HG03039 (cell line): ENCODE results near the gene SBF2.
"Not testable (repeated sequence)": the region's sequence is repeated elsewhere in the genome, so short reads cannot be mapped to it uniquely, and the experiment has no call there.

Source experiments
- ATAC-seq: cut with Tn5 transposase; IDR thresholded peaks from one replicate; pipeline ENCODE4 v1.9.1; 2021; ENCODE audit warnings: mild to moderate bottlenecking, moderate library complexity; ENCODE audit not compliant: unreplicated experiment

SBF2 gene

DNA sequence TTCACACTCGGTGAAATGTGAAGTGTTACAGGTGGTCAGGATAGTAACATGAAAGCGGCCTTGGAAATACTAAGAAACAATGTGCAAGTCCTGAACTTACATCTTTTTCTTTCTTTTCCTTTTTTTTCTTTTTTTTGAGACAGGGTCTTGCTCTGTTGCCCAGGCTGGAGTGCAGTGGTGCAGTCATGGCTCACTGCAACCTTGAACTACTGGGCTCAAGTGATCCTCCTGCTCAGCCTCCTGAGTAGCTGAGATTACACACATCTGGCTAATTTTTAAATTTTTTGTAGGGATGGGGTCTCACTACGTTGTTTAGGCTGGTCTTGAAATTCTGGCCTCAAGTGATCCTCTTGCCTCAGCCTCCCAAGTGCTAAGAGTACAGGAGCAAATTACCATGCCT, 377.5 kb downstream of the SBF2 start:
- ATAC-seq: no peak

DNA sequence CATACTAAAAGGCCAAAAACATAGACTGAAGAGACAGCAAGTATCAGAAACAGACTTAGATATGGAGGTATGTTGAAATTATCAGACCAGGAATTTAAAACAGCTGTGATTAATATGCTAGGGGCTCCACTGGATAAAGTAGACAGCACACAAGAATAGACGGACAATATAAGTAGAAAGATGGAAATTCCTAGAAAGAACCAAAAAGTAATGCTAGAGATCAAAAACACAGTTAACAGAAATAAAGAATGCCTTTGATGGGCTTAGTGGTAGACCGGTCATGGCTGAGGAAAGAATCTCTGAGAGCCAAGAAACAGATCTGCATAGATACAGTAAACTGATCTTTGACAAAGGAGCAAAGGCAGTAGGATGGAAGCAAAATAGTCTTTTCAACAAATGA, 380.0 kb downstream of the SBF2 start:
- no peak for ATAC-seq

DNA sequence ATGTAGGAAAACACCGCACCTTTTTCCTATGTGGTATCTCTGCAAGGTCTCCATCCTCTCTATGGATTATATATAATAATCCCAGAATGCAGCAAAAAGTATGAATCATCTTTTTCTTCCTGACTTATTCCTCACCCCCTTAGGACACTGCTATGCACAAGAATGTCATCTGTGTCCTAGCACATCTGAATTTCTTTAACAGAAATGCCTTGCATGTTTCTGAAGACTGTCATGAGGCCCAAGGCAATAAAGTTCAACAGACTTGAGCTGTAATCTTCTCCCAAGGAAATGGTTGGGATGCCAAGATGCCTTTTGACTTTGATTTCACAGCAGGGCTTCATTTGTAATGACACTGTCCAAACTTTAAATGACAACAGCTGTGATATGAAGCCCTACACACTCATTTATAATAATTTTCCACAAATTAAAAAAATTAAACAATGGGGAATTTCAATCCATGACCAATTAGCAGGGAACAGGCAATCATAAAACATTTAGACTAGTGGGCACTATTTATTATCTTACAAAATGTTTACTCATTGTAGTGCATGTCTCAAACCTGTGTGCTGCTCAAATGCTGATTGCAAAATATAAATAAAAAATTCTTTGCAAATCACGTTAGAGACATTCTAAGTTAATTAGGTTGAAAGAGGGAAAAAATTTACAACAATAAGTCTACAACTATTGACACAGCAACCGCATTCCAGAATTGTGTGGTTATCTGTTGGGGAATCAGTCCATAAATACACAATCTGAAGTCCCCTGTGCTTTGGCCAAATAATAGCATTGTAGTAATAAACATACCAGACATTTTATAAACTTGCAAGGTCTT, 387.8 kb downstream of the SBF2 start:
- ATAC-seq: no peak

DNA sequence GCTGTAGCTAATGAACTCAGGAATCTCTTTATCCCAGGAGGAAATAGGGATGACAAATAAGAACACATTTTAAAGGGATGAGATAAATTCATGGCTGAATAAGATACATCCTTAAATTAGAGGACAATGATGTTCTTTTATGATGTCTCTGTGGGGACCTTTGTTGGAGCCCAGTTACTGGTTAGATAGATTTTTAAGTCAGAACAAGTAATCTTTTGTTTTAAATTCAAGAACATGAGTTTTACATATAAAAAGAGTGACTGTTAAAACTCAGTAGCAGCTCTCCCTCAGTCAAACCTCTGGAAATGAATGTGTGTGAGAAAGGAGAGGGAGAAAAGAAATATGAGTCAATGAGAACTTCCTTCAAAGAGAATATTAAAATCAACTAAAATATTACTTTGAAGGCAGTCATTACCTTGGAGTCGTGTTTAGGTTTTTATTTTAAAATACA, 388.5 kb downstream of the SBF2 start:
- ATAC-seq: no peak

DNA sequence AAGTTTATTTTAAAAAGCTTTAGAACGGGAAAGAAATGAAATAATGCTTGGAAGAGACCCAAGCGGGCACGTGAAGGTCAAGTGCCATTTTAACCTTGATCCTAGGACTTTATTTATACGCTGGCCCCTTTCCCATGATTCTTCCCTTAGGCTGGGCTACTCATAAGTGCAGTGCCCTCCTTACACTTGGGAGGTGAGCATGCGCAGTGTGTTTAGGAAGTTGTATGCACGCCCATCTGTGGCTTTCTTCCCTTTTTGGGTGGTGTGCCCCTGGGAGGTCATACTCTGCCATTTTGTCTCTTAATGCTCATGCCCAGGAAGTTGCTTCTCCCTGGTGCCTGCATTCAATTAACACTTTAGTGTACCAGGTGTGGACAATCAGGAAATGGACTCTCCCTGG, 390.4 kb downstream of the SBF2 start:
- no peak for ATAC-seq

DNA sequence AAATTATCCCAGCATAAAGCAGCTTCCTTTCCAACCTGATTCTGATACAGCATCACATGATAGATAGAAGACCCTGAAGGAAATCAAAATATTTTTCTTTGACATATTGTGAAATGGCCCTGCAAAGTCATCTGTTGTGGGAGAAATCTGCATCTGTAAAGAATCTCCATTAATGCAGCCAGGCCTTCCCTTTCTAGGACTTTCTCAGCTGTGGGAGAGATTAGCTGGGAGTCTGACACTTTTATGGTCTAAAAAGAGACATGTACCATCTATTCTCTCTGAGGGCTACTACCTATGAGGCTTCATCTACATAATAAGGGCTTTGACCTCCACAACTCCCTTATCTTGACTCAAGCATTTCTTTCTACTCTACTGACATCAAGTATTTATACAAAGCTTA, 392.1 kb downstream of the SBF2 start:
- ATAC-seq: no peak

DNA sequence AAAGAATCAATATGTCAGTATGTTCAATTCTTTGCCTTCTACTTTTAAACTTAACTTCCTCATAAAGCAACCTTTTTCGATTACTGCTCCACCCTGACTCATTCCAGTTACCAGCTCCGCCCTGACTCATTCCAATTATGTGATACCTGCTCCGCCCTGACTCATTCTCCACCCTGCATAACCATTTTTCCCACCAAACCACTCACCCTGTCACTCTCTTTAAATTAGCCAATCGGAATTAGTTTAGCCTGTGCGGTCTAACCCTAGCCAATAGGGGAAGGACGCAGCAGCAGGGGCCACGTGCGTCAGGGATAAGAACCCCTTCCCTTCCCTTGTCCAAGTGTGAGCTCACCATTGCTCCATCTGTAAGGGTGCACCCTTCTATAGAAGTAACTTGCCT, 393.8 kb downstream of the SBF2 start:
- ATAC-seq: not testable (repeated sequence)

DNA sequence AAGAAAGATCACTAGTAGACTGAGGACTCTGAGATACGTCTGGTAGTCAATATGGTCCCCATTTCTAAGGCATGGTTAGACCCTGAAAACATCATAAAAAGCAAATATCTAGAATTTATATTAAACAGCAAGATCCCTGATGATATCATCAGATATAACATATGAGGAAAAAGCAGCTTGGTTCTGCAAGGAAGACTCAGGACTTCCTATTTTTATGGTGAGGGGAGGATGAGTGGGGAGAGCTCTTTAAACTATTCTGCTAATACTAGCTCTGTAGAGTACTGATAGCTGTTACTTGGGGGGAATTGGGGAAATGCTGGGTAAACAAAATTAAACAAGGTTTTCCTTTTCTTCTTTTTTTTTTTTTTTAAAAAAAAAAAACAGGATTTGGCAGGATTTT, 394.3 kb downstream of the SBF2 start:
- no peak for ATAC-seq

DNA sequence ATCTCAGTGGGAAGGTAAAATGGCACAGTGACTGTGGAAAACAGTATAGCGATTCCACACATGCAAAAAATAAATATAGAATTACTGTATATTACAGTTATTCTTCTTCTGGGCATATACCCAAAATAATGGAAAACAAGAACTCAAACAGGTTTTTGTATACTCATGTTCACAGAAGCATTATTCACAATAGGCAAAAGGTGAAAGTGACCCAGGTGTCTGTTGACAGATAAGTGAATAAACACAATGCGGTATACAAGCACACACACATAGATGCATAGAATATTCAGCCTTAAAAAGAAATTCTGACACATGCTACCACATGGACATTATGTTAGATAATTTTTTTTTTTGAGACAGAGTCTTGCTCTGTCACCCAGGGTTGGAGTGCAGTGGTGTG, 397.1 kb downstream of the SBF2 start:
- no peak for ATAC-seq

DNA sequence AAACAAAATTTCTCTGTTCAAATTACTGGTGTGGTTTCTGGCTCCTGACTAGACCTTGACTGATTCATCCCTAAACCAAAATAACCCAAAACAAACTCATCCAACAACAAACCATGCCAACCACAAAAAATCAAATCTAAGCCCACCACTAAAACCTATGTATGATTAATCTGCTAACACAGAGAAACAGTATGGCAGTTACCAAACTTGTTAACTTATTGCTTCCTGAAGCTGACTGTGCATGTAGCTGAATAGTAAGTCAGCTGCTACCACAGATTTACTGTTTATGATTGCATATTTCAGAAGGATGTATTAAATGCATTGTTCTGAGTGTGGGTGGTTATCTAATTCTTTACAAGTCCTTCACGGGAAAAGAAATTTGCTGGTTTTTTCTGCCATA, 399.0 kb downstream of the SBF2 start:
- no peak for ATAC-seq

DNA sequence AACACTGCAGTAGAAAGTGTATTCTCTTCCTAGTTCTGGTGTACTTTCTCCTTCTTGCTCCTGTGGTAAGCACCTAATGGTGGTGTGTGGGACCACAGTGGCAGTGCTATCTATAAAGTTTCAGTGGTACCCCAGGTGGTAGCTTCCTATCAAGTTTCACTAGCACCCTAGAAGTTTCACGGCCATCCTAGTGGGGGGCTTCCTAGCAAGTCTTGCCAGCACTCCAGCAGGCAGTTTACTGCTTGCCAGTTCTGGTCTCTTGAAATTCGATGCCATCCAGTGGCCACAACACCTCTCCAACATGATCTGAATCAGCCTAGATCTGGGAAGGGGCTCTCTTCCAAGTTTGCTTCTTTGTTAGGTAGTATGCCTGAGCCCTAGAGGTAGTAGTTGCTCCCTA, 400.5 kb downstream of the SBF2 start:
- no peak for ATAC-seq

DNA sequence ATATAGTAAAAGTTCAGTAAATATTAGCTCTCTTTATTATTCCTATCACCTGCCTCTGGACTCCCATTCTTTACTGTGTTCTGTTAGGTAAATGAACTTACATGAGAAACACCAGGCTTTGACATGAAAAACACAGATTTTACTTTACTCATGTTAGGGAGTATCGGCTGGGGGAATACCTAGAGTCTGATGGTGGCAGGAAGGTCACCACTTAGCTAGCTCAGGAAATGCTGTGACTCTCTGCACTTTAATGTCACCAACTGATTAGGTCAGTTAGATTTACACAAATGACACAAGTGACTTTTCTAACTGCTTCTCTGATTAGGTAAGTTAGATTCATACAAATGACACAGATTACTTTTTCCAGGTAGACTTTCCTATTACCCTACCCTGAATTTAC, 405.1 kb downstream of the SBF2 start:
- no peak for ATAC-seq

DNA sequence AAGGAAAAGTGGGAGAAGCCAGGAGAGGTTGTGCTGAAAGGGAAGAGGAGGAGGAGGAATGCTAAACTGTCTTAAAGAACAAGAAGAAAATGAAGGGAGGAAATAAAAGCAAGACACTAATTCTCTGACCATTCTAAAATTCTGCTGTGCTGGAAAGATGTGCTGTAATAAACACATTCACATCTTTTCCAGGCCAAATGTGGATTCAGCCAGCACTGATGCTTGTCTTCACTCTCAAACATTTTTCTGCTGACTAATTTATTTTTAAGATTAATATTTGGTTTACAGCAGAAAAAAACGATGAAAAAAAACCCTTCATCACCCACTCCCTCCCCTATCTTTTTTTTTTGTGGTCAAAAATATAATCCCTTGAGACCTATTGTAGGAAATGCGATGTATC, 406.5 kb downstream of the SBF2 start:
- ATAC-seq: no peak

DNA sequence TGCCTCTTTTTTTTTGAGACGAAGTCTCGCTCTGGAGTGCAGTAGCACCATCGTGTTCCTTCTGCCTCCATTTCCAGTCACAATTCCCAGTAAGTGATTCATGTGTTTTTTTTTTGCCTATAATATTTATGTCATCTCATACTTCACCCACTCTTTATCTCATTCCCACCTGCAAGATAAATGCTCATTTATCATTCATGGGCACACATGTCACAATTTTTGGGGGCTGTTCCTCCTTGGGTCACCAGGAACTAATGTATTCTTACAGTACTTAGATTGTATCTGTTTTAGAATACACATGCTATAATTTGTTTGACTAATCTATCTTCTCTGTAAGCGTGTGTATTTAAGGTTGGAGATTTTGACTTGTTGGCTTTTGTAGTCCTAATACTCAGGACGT, 407.4 kb downstream of the SBF2 start:
- no peak for ATAC-seq

DNA sequence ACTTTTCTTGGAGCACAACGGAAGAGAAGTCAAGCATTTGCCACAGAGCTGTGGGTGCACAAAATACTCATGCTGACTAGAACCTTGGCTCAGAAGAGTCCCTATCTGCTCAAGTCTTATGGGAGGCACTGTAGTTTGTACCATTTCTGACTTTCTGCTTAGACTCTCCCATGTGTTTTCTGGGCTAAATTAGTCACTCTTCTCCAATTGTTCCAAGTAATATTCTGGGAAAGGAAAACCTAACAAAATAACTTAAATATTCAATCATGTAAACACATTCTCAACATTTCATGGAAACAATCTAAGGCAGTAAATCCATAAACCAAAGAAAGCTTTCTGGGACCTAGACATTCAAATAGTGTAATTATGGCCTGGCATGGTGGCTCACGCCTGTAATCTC, 409.4 kb downstream of the SBF2 start:
- no peak for ATAC-seq

DNA sequence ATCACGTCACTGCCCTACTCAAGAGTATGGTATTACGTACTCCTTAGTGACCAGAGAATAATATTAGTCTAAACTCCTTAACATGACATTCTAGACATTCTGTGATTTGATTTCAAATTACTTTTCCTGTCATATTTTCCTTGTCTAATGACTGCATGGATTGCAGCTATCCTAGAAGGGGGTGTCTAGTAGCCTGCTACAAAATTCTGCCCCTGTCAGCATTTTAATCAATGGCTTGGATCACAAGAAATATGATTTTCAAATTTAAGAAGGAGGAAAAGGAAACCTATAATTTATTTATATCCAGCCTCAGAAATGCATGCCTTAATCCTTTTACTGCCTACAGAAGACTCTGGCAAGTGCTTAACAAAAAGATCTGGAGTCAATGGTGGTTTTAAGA, 413.4 kb downstream of the SBF2 start:
- ATAC-seq: no peak

DNA sequence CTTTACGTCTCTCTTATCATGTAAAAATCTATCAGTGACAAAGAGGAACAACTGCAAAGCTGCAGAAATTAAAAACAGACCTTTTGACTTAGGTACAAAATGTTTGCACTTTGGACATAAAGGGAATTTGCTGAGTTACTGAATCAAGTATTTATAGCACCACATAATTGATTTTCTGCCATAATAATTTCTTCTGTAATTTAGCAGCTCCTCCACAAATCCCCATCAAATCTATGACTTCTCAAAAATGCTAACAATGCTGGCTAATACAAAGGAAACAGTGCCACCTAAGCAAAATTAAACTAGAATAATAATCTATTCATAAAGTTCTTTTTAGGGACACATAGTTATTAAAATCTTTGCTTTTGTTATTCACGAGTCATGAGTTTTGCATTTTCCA, 415.1 kb downstream of the SBF2 start:
- ATAC-seq: no peak

DNA sequence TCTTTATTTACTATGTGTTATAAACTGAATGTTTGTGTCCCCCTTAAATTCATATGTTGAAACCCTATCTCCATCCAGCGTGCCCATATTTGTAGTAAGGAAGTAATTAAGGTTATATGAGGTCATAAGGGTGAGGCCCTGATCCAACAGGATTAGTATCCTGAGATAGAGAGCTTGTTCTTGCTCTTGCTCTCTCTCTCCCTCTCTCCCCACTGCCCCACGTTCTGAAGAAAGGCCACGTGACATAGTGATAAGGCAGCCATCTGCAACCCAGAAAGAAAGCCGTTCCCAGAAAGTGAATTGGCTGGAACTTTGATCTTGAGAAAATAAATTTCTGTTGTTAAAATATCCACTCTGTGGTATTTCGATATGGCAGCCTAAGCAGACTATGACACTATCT, 417.7 kb downstream of the SBF2 start:
- ATAC-seq: no peak

DNA sequence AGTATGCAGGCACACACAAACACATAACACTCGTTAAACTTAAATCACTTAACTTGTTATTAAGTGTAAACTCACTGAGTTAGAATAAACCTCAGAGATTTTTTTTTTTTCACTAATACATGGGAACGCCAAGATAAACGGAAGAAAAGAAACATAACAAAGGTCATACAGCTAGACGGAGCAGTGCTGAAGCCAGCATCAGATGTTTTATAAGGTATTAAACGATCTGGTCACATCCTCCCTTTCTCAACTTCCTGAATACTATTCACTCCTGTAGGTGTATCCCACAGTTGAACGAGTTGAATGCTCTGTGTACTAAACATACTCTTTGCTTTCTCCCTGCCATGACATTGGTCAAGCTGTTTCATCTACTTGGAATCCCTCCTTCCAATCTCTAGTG, 418.2 kb downstream of the SBF2 start:
- no peak for ATAC-seq

DNA sequence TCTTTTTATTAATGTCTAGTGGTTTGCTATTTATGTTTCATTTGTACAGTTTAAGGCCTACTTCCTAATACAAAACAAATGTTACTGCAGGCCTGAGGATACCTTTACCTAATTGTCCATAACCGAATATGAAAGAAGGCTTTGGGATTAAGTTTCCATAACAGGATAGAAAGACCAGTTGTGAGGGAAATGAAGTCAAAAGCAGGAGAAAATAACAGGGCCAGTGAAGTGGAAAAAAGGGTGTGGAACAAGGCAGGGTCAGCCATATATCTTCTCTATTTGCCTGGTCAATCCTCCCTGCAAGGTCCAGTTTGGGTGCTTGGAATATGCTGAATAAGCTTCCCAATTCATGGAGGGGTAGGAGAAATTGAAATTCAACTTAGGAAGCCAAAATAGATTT, 418.6 kb downstream of the SBF2 start:
- ATAC-seq: no peak

DNA sequence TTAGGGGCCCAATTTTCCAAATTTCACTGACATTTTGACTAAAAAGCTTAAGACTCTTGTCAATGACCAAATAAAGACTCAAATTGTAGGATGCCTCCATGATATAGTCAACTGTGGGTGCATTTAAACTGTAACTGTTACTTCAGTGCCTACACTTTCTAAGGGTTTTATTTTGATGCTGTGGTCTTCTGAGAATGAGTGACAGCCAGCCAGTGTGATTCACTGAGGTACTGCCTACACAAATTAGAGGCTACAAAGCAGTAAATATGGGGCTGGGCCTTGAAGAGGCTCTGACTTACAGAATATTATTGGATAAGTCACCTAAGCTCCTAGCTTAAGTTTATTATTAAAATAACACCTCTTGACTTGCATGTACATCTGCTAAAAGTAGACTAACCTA, 419.6 kb downstream of the SBF2 start:
- no peak for ATAC-seq

DNA sequence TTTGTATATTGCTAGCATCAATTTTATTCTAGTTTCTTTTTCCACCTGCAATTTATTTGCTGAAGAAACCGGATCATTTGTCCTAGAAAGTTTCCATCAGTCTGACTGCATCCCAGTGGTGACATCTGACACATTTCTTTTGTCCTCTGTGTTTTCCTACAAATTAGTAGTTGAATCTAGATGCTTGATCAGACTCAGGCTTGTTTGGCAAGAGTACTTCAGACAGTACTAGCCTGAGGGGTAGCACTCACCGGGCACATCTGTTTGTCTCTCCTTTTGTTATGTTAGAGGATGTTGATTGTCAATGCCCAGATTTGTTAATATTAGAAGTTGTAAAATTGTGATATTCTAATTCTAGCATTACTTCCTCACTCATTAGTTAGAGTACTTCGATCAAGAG, 425.4 kb downstream of the SBF2 start:
- no peak for ATAC-seq

DNA sequence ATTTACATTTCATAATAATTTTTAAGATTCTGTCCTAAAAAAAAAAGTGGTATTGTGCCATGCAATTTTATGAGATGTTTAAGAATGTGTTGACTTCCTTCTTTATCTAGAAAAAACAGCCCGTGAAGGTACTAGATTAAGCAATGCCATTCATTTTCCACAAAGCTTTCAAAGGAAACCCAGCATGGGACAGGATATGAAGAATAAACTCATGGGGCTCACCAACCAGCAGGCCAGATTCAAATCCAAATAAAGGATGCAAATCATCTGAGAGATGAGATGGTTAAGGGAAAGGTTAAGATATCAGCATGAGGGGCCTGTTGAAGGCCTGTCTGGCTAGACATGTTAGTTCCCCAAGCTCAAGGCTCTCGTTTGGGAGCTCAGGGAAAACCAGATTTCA, 431.0 kb downstream of the SBF2 start:
- no peak for ATAC-seq
